ENCODE data around the gene EVX2. TPM values are rescaled to one million over a fixed set of nuclear protein-coding genes. Genes with fewer than 3 reads are reported as not detected.

Gene EVX2
- total RNA-seq, 1 experiment from 2014 or later, result not detected

DNA sequence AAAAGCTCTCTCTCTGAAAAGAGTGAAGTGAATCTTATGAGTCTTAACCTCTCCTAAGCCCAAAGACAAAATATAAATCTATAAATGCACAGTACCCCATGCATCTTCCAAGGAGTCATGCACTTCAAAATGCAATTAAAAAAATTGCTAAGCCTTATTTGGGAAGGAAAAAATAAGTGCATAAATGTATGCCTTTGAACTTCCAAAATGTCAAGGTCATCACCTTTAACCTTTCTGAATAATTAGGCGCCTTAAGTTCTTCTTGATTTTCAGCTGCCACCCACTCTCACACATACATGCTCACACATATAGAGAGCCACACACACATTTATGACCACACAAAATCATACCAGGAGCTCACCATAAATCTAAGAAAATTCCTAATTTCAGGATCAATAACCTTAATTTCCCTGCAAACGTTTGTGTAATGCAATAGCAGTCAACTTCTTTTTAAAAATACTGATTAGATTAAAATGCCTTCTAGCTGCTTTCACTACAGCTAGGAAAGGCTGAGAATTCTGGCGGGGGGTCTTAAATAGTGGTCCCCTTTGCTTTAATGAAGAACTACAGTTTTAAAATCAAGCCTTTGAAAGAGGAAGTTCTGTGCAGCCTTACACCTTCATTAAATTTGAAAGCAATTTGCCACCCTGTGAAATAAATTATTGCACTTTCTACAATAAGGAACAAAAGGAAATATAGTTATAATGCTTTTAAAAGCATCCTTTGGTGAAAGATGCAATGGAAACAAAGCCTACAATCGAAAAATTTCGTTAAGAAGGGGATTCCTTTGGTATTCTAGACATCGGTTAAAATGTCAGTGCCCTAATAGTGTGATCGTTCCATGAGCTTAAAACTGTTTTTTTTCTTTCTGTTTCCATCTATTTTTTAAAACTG, 26.9 kb upstream of the EVX2 start:
- ATAC-seq (no peak), DNase-seq (no peak)
- H3K4me2 ChIP-seq (ENCODE audit: low read length), result peak overlapping the region; percentile 33
- H3K27ac ChIP-seq (ENCODE audit: low read length), result no peak overlapping the region
- H3K4me3 ChIP-seq (ENCODE audit: low read length), result no peak overlapping the region
- intact Hi-C loops (cut with micrococcal nuclease), result loop anchor here (5.0 kb wide), 2 partner anchors 702 to 1037 kb away; no protein-coding TSS in a partner anchor
- no peaks in the 10 kb centered on the region for H3K79me2 ChIP-seq (ENCODE audit: low read length)
- no peaks in the 10 kb centered on the region for H3K9me2 ChIP-seq (replicated peaks; ENCODE audit: low read length)
- BruUV-seq (replicated peaks), result no TSS peak
- H2AFZ ChIP-seq (ENCODE audit: low read length), result no peak overlapping the region
- TF ChIP-seq EZH2phosphoT487 (IDR thresholded peaks at IDR 0.05; ENCODE audit: borderline replicate concordance, low read length), result no peak
- no peak for TF ChIP-seq EZH2 (IDR thresholded peaks at IDR 0.05; ENCODE audit: low read length, unreplicated experiment)
- TF ChIP-seq CTCF (conservative IDR thresholded peaks at IDR 0.05; ENCODE audit: low read depth, low read length), result no peak
- H3F3A ChIP-seq (ENCODE audit: low read length, unreplicated experiment), result no peaks in the 10 kb centered on the region
- ChIA-PET CTCF (interaction anchor here (1.0 kb wide), 1 partner anchor 421 kb away, joined by 10 read pairs; no protein-coding TSS in a partner anchor), POLR2A (ENCODE audit: unreplicated experiment) (no interaction called here)
- peaks cover 4% of the 10 kb centered on the region; the same call in 1 of the 2 replicates for H3K4me1 ChIP-seq (ENCODE audit: insufficient read depth, low read length)
- no peak overlapping the region for H3K9ac ChIP-seq (ENCODE audit: low read length)
- no peaks in the 10 kb centered on the region for H3K9me3 ChIP-seq (ENCODE audit: low read length)
- H4K20me1 ChIP-seq (ENCODE audit: low read length), result no peaks in the 10 kb centered on the region
- H3K27me3 ChIP-seq (ENCODE audit: low read length), result peaks cover 40% of the 10 kb centered on the region
- no peaks in the 10 kb centered on the region for H3K36me3 ChIP-seq (ENCODE audit: low read depth, low read length)

- Histone ChIP-seq H3K4me1 (ENCODE audit: insufficient read depth, low read length) (peaks cover 4% of the 10 kb centered on the region; the same call in 1 of the 2 replicates), H3K9me2 (replicated peaks; ENCODE audit: low read length) (no peaks in the 10 kb centered on the region), H4K20me1 (ENCODE audit: low read length) (no peaks in the 10 kb centered on the region), H3K4me3 (ENCODE audit: low read length) (no peak overlapping the region), H3K27ac (ENCODE audit: low read length) (no peak overlapping the region), H3F3A (ENCODE audit: low read length, unreplicated experiment) (no peaks in the 10 kb centered on the region), H2AFZ (ENCODE audit: low read length) (no peak overlapping the region), H3K79me2 (ENCODE audit: low read length) (no peaks in the 10 kb centered on the region), H3K27me3 (ENCODE audit: low read length) (peaks cover 40% of the 10 kb centered on the region), H3K36me3 (ENCODE audit: low read depth, low read length) (no peaks in the 10 kb centered on the region), H3K9ac (ENCODE audit: low read length) (no peak overlapping the region), H3K4me2 (ENCODE audit: low read length) (no peak overlapping the region), H3K9me3 (ENCODE audit: low read length) (no peaks in the 10 kb centered on the region)
- ATAC-seq (no peak), DNase-seq (no peak)
- intact Hi-C loops (cut with micrococcal nuclease), result loop anchor here (5.0 kb wide), 2 partner anchors 702 to 1037 kb away; no protein-coding TSS in a partner anchor
- ChIA-PET POLR2A (ENCODE audit: unreplicated experiment) (no interaction called here), CTCF (no interaction called here)
- no TSS peak for BruUV-seq (replicated peaks)
- TF ChIP-seq EZH2 (IDR thresholded peaks at IDR 0.05; ENCODE audit: low read length, unreplicated experiment), result no peak
- TF ChIP-seq CTCF (conservative IDR thresholded peaks at IDR 0.05; ENCODE audit: low read depth, low read length), result no peak
Observed at GRCh38 chr2:176109946-176110345, 26.2 kb upstream of the EVX2 start.

Data from PC-3 (cell line).